A549 (cell line): ENCODE results near the gene USP12. TPM values are rescaled to one million over a fixed set of nuclear protein-coding genes. Genes with fewer than 3 reads are reported as not detected.

Experiments used
- ATAC-seq, 2 experiments: fragments of 200-7000 bp in 1 of 2; fragments of >200 bp in 1 of 2; cut with Nextera tagmentation in 1 of 2; cut with Tn5 transposase in 1 of 2; 3 replicates each; pipeline versions ENCODE4 v1.8.0 to v1.9.1; 2018 to 2020; ENCODE audit warnings: mild to moderate bottlenecking in 1 of 2, moderate library complexity in 1 of 2
- CTCF ChIA-PET: fragments of 300-600 bp; sonication (Branson Sonifier 250); formaldehyde crosslinking; extraction: SDS; loops from one replicate; lab custom pipeline; 2021; ENCODE audit warnings: antibody characterized with exemption, inconsistent platforms; lab: Yijun Ruan, JAX
- POLR2A ChIA-PET: fragments of 350-600 bp; formaldehyde crosslinking; extraction: SDS; loops from one replicate; lab custom pipeline; 2021; ENCODE audit warnings: antibody characterized with exemption, inconsistent platforms; lab: Yijun Ruan, JAX
- DNase-seq, 2 experiments: peaks; one replicate each; pipeline versions ENCODE4 v3.0.0 to v3.0.0-alpha.2; 2011 to 2016; ENCODE audit warnings: low read depth in 1 of 2, low spot score in 1 of 2
- FAIRE-seq: peaks from 2 replicates; lab custom pipeline; 2011; peaks lifted over from hg19 to GRCh38; lab: Jason Lieb, UNC
- H3K27ac ChIP-seq, 2 experiments: fragments of >200 bp; sonication (Bioruptor Twin); formaldehyde crosslinking; 3 replicates each; pipeline ENCODE4 v1.5.1; 2016 to 2017
- H3K4me1 ChIP-seq: fragments of >200 bp; sonication (Bioruptor Twin); formaldehyde crosslinking; 3 replicates; pipeline ENCODE4 v1.6.1; 2016
- H3K4me2 ChIP-seq: fragments of >200 bp; sonication (Bioruptor Twin); formaldehyde crosslinking; 3 replicates; pipeline ENCODE4 v1.6.1; 2016
- H3K4me3 ChIP-seq: fragments of >200 bp; sonication (Bioruptor Twin); formaldehyde crosslinking; 3 replicates; pipeline ENCODE4 v1.5.1; 2016
- H3K9me3 ChIP-seq: fragments of >200 bp; sonication (Bioruptor Twin); formaldehyde crosslinking; 3 replicates; pipeline ENCODE4 v1.6.1; 2016
- ATOH8 ChIP-seq: fragments of 250-450 bp; sonication (Bioruptor Pico); IDR thresholded peaks from 2 replicates; pipeline ENCODE4 v1.5.0; 2020; ENCODE audit warnings: low read depth, mild to moderate bottlenecking, moderate library complexity
- CBX8 ChIP-seq: fragments of 200-600 bp; sonication (generic); IDR thresholded peaks from 2 replicates; pipeline ENCODE4 v1.6.1; 2016
- CEBPB ChIP-seq, 2 experiments: fragments of >200 bp in 1 of 2; sonication (Bioruptor Twin) in 1 of 2; formaldehyde crosslinking in 1 of 2; IDR thresholded peaks; 2 replicates each; pipeline ENCODE4 v1.6.1; 2012 to 2016
- CHD4 ChIP-seq: fragments of 200-600 bp; sonication (generic); IDR thresholded peaks from 2 replicates; pipeline ENCODE4 v1.6.1; 2016; ENCODE audit warnings: antibody characterized with exemption, mild to moderate bottlenecking, borderline replicate concordance
- CTCF ChIP-seq: fragments of >200 bp; sonication (Bioruptor Twin); formaldehyde crosslinking; IDR thresholded peaks from 3 replicates; pipeline ENCODE4 v1.5.1; 2016
- E2F6 ChIP-seq: IDR thresholded peaks from 2 replicates; pipeline ENCODE4 v1.6.1; 2012; ENCODE audit warnings: low read depth, borderline replicate concordance
- EHMT2 ChIP-seq: fragments of 200-600 bp; sonication (generic); IDR thresholded peaks from 2 replicates; pipeline ENCODE4 v1.6.1; 2016; ENCODE audit warnings: antibody characterized with exemption, low read depth, mild to moderate bottlenecking, moderate library complexity
- ESRRA ChIP-seq: fragments of 150-350 bp; IDR thresholded peaks from 2 replicates; pipeline ENCODE4 v1.6.1; 2014; ENCODE audit warnings: mild to moderate bottlenecking, low read length, borderline replicate concordance
- FOSB ChIP-seq: fragments of 250-450 bp; sonication (Bioruptor Pico); IDR thresholded peaks from 2 replicates; pipeline ENCODE4 v1.5.0; 2020; ENCODE audit warnings: mild to moderate bottlenecking, moderate library complexity
- FOXS1 ChIP-seq: fragments of 250-450 bp; sonication (Bioruptor Pico); IDR thresholded peaks from 2 replicates; pipeline ENCODE4 v1.5.0; 2020; ENCODE audit warnings: mild to moderate bottlenecking, moderate library complexity
- HES2 ChIP-seq: fragments of >200 bp; sonication (Bioruptor Twin); formaldehyde crosslinking; IDR thresholded peaks from 2 replicates; pipeline ENCODE4 v1.6.1; 2016
- HOXA7 ChIP-seq: fragments of 250-450 bp; sonication (Bioruptor Pico); IDR thresholded peaks from 2 replicates; pipeline ENCODE4 v1.5.0; 2020; ENCODE audit warnings: mild to moderate bottlenecking, moderate library complexity
- JUNB ChIP-seq: fragments of >200 bp; sonication (Bioruptor Twin); formaldehyde crosslinking; IDR thresholded peaks from 2 replicates; pipeline ENCODE4 v1.6.1; 2016
- MAFK ChIP-seq: fragments of 450-650 bp; IDR thresholded peaks from 2 replicates; pipeline ENCODE4 v1.6.1; 2014; ENCODE audit not compliant: partially characterized antibody
- MAX ChIP-seq: IDR thresholded peaks from 2 replicates; pipeline ENCODE4 v1.6.1; 2012
- MAZ ChIP-seq: fragments of 150-350 bp; IDR thresholded peaks from 2 replicates; pipeline ENCODE4 v1.6.1; 2014; ENCODE audit warnings: antibody characterized with exemption, low read depth, low read length, borderline replicate concordance
- NFE2L2 ChIP-seq: fragments of 150-350 bp; conservative IDR thresholded peaks from 2 replicates; pipeline ENCODE4 v1.6.1; 2014; ENCODE audit warnings: low read length
- PBX3 ChIP-seq: IDR thresholded peaks from 2 replicates; pipeline ENCODE4 v1.6.1; 2012
- POLR2AphosphoS2 ChIP-seq: conservative IDR thresholded peaks from 2 replicates; pipeline ENCODE4 v1.6.1; 2012; ENCODE audit warnings: low read length, improper control_type of control experiment, inconsistent platforms
- REST ChIP-seq: fragments of 200-600 bp; sonication (generic); IDR thresholded peaks from 2 replicates; pipeline ENCODE4 v1.6.1; 2016; ENCODE audit warnings: antibody characterized with exemption, mild to moderate bottlenecking, moderate library complexity
- RFX5 ChIP-seq: fragments of 450-650 bp; IDR thresholded peaks from 2 replicates; pipeline ENCODE4 v1.7.1; 2014; ENCODE audit warnings: antibody characterized with exemption, mild to moderate bottlenecking, moderate library complexity
- SREBF2 ChIP-seq: fragments of 450-650 bp; IDR thresholded peaks from 2 replicates; pipeline ENCODE4 v1.6.1; 2014; ENCODE audit warnings: mild to moderate bottlenecking, moderate library complexity
- TP53 ChIP-seq: fragments of 250-450 bp; sonication (Bioruptor Pico); IDR thresholded peaks from 2 replicates; pipeline ENCODE4 v1.5.0; 2021; ENCODE audit warnings: mild to moderate bottlenecking, moderate library complexity
- USF2 ChIP-seq: fragments of 450-650 bp; IDR thresholded peaks from 2 replicates; pipeline ENCODE4 v1.6.1; 2014; ENCODE audit warnings: antibody characterized with exemption
- ZSCAN20 ChIP-seq: fragments of 250-450 bp; sonication (Bioruptor Pico); IDR thresholded peaks from 2 replicates; pipeline ENCODE4 v1.8.0; 2022; ENCODE audit warnings: mild to moderate bottlenecking, moderate library complexity
- WGBS: methylation state at CpG from one replicate; pipeline ENCODE4 v1.1.6; 2017; ENCODE audit errors: missing lambda C conversion rate; 5-methylcytosine and 5-hydroxymethylcytosine counted together
- polyA plus RNA-seq, 4 experiments: library from polyadenylated mRNA; depleted of rRNA in 3 of 4; stranded (reverse); fragments of >200 nt; fragmentation: RNase III in 1 of 4; extraction: RNeasy Plus Mini Kit Qiagen cat#74134 plus additional on column Dnase treatment in 1 of 4; gene quantifications; 2 replicates in 3 of 4; 3 replicates in 1 of 4; pipeline ENCODE4 v1.2.3, GENCODE V29; 2011 to 2017

USP12 gene
- polyA plus RNA-seq, 2 of the 4 experiments (the other 2 are of a cell fraction) = 19.1 to 21.2 TPM

- TF ChIP-seq RFX5 (no peak), NFE2L2 (no peak), MAX (no peak), FOXS1 (CRISPR knock-in tag) (no peak), JUNB (no peak), SREBF2 (no peak)
- FAIRE-seq = no peak
- Histone ChIP-seq H3K4me1 (no peaks in the 10 kb centered on the region), H3K4me3 (no peak overlapping the region), H3K27ac (no peak overlapping the region), H3K9me3 (0 out of 3 replicates have a peak, but pooled peaks cover 6% of the 10 kb centered on the region), H3K4me2 (no peak overlapping the region)
- ChIA-PET POLR2A (no interaction called here), CTCF (no interaction called here)
- ATAC-seq = no peak
- DNase-seq = no peak
- WGBS = 92% methylated on average over 5 of the region's 5 CpGs
Measured at GRCh38 chr13:27158335-27158734, 13.3 kb downstream of the USP12 start.

GRCh38 chr13:27151798-27152599, 19.6 kb downstream of the USP12 start:
- FAIRE-seq = no peak
- no peak overlapping the region for H3K4me3 ChIP-seq
- no peak for DNase-seq
- ATAC-seq = no peak
- H3K9me3 ChIP-seq = 0 out of 3 replicates have a peak, but pooled peaks cover 5% of the 10 kb centered on the region
- H3K27ac ChIP-seq = no peak overlapping the region
- H3K4me1 ChIP-seq = 0 out of 3 replicates have a peak, but pooled peaks cover 7% of the 10 kb centered on the region
- TF ChIP-seq ATOH8 (CRISPR knock-in tag) (no peak), ZSCAN20 (CRISPR knock-in tag) (no peak), CHD4 (no peak), FOXS1 (CRISPR knock-in tag) (no peak), EHMT2 (no peak), CBX8 (no peak), POLR2AphosphoS2 (no peak), MAZ (no peak), CEBPB (IDR thresholded peaks at IDR 0.05) (no peak), ESRRA (no peak), TP53 (CRISPR knock-in tag) (no peak), FOSB (CRISPR knock-in tag) (no peak), E2F6 (no peak), MAFK (no peak), HOXA7 (CRISPR knock-in tag) (no peak), RFX5 (no peak), PBX3 (no peak)
- 54% methylated on average over 4 of the region's 4 CpGs for WGBS
- H3K4me2 ChIP-seq = 0 out of 3 replicates have a peak overlapping the region, but pooled peaks have one; percentile 3
- ChIA-PET CTCF (no interaction called here), POLR2A (no interaction called here)

GRCh38 chr13:27149702-27150101, 21.9 kb downstream of the USP12 start:
- ATAC-seq = no peak
- CTCF ChIA-PET = no interaction called here
- 93% methylated on average over 6 of the region's 6 CpGs for WGBS
- TF ChIP-seq HES2 (no peak), USF2 (no peak), REST (no peak), SREBF2 (no peak), CTCF (no peak)

More at GRCh38 chr13:27149702-27150101, 21.9 kb downstream of the USP12 start:
- no peak overlapping the region for H3K4me2 ChIP-seq
- no peak for DNase-seq
- no peaks in the 10 kb centered on the region for H3K9me3 ChIP-seq
- no peak overlapping the region for H3K27ac ChIP-seq
- no peak overlapping the region for H3K4me3 ChIP-seq
- H3K4me1 ChIP-seq = 0 out of 3 replicates have a peak, but pooled peaks cover 7% of the 10 kb centered on the region
- POLR2A ChIA-PET = no interaction called here
- FAIRE-seq = no peak
